Hepatocyte (in vitro differentiated cells): ENCODE measurements around the gene STYXL2.

Experiments
- CTCF ChIP-seq: fragments of 200-600 bp; sonication (generic); IDR thresholded peaks from 2 replicates; pipeline ENCODE4 v1.5.1; 2016; ENCODE audit warnings: antibody characterized with exemption, mild to moderate bottlenecking; ENCODE audit not compliant: poor library complexity
- EZH2 ChIP-seq: fragments of 200-600 bp; sonication (generic); IDR thresholded peaks from 2 replicates; pipeline ENCODE4 v1.6.1; 2016; ENCODE audit warnings: antibody characterized with exemption, mild to moderate bottlenecking, borderline replicate concordance
- EZH2phosphoT487 ChIP-seq: fragments of 200-600 bp; sonication (generic); IDR thresholded peaks from one replicate; pipeline ENCODE4 v1.6.1; 2018; ENCODE audit warnings: antibody characterized with exemption, mild to moderate bottlenecking, low read depth, moderate library complexity; ENCODE audit not compliant: unreplicated experiment, severe bottlenecking

- TF ChIP-seq EZH2: no peak
- TF ChIP-seq CTCF: no peak
- TF ChIP-seq EZH2phosphoT487: no peak
Measured at GRCh38 chr1:167106119-167106461, 12.2 kb downstream of the STYXL2 start.
